NB4 (cell line): Measurements from ENCODE around the gene NCOA6.

ENCODE experiments used
- CTCF ChIP-seq: IDR thresholded peaks from one replicate; pipeline ENCODE4 v1.5.1; 2012; ENCODE audit warnings: low read depth, low read length
- MAX ChIP-seq: IDR thresholded peaks from 2 replicates; pipeline ENCODE4 v1.6.1; 2011; ENCODE audit warnings: low read depth, low read length
- MYC ChIP-seq: IDR thresholded peaks from 2 replicates; pipeline ENCODE4 v1.6.1; 2011; ENCODE audit warnings: low read depth, low read length
- POLR2A ChIP-seq: IDR thresholded peaks from 2 replicates; pipeline ENCODE4 v1.6.1; 2011; ENCODE audit warnings: mild to moderate bottlenecking; ENCODE audit not compliant: insufficient read length; ENCODE audit errors: extremely low read depth

GRCh38 chr20:34703061-34703423 lies 122.4 kb downstream of the NCOA6 start:
- TF ChIP-seq CTCF (no peak), POLR2A (no peak), MAX (no peak), MYC (no peak)
